GM21723 (cell line): Measurements from ENCODE around the gene LRRC56.

ENCODE experiments used
- ATAC-seq: cut with Tn5 transposase; IDR thresholded peaks from one replicate; pipeline ENCODE4 v1.9.1; 2021; ENCODE audit warnings: mild to moderate bottlenecking, moderate library complexity; ENCODE audit not compliant: unreplicated experiment

The LRRC56 gene

DNA sequence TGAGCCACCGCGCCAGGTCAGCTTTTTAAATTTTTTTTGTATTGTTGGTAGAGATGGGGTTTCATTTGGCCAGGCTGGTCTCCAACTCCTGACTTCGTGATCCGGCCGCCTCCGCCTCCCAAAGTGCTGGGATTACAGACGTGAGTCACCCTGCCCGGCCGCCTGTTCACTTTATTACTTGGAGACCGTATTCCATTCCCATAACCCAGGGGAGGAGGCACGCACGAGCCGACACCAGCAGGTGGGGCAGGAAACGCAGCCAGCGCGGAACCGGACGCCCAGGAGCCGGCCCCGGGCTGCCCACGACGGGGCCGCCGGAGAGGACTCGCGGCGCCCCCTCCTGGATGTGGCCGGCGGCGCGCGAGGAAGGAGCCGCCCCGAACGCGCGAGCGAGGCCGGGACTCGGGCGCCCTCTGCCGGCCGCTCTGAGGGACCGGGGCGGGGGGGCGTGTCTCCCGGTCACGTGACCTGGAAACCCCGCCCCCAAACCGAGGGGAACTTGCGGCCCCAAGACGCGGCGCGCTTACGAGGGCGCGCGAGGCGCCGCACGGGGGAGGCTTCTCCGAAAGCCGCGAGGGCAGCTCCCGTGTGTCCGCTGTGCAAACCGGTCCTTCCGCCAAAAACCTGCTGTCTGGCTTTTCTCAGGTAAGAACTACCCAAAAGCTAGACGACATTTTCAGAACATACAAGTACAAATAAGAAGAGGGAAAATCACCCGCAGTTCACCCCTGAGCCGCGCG, 18.7 kb upstream of the LRRC56 start:
- peak; percentile 87 for ATAC-seq

DNA sequence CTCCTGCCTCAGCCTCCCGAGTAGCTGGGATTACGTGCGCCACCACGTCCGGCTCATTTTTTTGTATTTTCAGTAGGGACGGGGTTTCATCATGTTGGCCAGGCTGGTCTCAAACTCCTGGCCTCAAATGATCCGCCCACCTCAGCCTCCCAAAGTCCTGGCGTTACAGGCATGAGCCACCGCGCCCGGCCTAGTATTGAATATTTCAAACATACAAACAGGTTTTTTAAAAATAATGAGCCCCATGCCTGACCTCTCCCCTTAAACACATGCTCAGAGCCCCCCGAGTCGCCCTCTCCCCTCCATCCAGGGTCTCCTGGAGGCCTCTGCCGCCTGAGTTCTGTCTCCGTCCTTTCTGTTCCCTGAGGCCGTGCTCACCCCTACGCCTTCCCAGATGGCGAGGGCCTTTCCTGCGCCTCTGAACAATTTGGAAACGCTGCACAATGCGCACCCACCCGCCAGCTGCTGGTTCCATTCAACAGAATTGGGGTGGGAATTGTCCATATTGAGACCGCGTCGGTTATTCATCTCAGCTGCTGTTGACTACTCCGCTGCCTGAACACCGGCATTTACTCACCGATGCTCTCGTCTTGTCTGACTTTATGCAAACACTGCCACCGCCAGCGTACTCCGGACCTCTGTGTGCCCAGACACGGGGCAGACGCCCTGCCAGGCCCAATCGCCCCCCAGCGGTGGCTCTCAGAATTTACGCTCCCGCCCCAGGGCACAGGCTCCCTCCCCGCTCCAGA, 16.7 kb upstream of the LRRC56 start:
- no peak for ATAC-seq

DNA sequence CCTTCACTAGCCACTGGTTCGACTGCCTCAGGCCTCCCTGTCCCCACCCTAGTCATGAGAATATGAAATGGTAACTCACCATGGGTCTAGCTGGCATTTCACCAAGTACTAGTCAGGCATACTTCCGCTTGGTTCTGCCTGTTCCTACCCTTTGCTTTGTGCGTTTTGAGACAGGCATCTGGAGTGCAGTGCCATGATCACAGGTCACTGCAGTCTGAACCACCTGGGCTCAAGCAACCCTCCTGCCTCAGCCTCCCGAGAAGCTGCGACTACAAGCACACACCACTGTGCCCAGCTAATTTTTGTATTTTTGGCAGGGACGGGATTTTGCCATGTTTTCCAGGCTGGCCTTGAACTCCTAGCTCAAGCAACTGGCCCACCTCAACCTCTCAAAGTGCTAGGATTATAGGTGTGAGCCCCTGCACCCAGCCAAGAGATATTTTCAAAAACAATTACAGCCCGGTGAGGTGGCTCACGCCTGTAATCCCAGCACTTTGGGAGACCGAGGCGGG, 16.1 kb upstream of the LRRC56 start:
- no peak for ATAC-seq

DNA sequence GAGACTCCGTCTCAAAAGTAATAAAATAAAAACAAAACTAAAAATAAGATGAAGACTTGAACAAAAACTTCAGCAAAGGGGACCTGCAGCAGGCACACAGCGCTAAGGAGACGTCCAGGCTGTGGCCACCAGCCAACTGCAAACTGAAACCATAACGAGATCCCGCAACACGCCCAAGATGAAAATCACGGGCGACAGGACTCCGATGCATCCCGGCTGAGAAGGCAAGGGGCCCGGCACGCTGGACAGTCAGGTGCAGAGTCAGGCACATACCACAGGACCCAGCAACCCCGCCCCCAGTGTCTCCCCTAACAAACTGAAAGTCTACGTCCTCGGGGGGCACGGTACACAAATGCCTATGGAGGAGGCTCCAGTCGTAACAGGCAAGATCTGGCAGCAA, 11.1 kb upstream of the LRRC56 start:
- ATAC-seq = no peak

DNA sequence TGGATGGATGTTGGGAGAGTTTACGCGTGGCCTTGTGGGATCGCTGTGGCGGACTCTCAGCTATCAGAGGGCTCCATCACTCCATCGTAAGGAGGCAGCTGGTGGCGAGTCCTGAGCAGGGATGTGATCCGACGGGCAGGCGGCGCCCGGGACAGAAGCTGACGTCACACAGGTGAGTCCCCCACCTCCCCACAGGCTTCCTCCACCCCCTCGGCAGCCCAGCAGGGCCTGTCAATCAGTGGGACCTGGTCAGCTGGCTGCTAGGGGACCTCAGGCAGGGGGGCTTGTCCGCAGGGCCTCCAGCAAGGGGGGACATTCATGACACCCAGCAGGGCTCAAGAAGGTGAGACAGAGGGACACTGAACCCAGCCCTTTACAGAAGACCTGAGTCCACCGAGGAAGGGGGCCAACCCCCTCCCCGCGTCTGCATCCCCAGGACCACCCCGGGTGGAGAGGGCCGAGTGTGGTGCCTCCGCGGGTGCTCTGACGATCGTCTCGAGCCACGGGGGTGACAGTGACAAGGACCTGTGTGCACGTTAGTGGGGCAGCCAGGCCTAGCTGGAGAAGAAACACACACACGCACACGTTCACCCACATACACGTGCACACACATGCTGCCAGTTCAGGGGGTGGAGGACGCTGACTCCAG, 9.0 kb upstream of the LRRC56 start:
- no peak for ATAC-seq

DNA sequence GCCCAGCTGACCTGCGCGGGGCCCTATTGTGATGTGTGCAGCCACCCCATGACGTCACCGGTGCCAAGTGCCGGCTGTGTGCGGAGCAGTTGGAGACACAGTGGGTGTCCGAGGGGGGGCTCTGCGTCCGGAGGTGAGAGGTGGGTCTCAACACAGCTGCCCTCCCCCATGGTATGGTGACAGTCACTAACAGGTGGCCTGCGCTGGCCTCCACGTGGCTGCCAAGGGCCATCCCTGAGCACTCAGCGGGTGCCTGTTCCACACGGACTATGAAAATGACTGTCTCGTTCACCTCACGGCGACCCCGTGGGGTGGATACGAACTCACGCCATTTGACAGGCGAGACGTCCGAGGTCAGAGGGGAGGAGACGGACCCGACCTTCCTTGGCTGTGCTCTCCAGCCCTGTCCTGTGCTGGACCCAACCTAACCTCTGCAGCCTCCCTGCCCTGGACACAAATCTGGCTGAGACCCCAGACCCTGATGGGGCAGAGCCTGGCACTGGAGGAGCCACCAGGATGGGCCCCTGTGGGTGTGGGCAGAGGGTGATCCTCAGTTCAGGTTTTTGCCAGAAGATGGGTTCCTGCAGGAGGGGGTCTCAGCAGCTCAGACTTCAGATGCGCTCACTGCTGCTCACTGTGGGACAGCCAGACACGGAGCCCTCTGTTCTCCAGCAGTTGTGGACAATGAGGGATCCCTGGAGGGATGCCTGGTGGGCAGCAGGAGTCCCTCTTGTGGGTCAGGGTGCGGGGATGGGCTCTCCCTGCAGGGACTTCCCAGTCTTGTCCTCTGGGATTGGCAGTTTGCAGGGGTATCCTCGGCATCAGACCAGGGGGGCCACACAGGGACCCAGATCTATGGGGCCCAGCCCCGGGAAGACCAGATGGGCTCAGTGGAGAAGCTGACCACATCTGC, 8.3 kb upstream of the LRRC56 start:
- ATAC-seq = no peak

DNA sequence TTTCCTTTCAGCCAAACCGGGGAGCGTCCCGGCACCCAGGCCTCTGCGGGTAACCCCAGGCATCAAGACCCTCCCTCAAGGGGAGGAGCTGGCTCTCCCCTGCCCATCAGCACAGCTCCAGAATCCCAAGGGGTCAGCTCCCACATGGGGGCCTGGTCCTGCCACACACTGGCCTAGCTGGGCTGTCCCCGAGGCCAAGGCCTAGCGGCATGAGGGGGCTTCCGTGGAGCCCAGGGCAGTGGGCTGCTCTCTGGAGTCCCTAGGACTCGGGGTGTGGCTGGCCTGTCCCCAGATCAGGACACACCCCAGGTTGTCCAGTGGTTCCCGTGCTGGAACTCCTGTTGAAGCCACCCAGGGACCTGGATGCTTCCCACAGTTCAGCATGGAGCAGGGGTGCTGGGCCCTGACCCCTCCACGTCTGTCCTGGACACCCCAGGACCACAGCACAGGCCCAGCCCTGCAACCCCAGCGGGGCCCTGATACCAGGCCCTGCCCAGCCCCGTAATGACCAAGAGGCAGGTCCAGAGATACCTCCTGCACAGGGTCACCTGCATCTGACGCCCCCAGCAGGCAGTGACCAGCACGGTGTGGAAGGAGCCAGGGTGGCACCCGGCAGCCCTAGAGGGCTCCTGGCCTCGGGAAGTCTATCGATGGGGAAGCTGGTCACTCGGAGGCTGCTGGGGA, 7.5 kb upstream of the LRRC56 start:
- ATAC-seq = no peak

DNA sequence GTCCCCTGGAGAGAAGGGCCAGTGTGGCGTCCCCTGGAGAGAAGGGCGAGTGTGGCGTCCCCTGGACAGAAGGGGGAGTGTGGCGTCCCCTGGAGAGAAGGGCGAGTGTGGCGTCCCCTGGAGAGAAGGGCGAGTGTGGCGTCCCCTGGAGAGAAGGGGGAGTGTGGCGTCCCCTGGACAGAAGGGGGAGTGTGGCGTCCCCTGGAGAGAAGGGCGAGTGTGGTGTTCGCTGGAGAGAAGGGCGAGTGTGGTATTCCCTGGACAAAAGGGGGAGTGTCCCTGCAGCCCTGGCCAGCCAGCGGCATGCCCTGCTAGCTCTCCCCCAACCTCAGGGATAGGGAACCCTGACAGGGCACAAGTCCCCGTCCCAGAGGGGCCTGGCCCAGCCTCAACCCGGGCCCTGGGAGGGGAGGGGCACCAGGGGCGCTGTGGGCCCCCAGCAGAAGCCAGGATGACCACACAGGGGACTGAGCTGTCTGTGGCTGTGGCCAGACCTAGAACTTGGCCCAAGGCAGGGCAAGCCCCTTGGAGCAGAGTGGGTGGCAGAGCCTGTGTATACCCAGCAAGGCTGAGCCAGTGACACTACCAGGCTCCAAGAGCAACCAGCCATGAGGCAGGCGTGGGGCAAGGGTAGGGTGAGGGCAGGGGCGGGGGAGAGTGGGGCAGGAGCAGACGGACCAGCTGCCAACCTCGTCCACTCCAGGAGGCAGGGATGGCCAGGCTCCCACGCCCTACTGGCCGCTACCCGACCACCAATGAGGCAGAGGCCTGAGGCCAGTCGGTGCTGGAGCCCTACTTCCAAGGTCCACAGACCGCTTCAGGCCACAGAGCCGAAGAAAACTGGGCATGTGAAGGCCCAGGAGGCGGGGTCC, 6.1 kb upstream of the LRRC56 start:
- no peak for ATAC-seq

DNA sequence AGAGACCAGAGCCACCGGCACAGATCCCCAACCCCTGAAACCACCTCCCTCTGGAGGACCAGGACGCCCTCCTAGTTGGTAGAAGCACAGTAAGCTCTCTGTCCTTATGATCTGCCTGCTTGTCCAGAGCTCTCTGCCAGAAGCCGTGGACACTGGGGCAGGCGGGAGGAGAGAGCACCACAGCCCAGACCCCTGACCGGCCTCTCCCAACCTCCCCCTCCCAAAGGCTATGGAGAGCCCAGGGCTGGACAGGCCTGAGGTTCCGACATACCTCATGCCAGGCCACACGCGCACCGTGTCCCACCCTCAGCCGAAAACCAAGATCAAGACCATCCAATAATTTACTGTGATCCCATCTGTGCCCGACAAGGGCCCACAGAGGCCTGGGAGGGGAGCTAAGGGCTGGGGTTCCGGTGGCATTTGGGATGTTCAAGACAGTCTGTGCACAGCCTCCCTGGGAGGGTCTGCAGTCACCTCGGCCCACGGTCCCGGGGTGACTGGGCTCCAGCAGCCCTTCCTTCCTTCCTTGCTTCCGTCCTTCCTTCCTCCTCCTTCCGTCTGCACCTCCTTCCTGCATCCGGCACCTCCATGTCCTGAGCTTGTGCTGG, 5.3 kb upstream of the LRRC56 start:
- no peak for ATAC-seq

DNA sequence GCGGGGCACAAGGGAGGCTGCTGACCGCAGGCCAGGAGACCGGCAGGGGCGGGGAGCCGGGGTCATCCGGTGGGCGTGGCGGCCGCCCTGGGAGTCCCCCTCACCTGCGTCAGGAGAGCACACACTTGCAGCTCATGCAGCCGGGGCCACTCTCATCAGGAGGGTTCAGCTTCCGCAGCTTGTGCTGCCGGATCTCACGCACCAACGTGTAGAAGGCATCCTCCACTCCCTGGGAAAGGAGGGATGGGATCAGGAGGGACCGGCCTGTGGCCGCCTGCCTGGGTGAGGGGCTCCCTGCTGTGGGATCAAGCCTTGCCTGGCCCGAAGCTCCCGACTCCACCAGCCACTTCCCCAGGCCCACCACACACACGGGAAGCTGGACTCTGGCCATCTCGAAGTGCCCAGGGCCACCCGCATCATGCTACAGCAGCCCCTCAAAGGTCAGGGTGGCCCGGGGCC, 4.8 kb upstream of the LRRC56 start:
- no peak for ATAC-seq

DNA sequence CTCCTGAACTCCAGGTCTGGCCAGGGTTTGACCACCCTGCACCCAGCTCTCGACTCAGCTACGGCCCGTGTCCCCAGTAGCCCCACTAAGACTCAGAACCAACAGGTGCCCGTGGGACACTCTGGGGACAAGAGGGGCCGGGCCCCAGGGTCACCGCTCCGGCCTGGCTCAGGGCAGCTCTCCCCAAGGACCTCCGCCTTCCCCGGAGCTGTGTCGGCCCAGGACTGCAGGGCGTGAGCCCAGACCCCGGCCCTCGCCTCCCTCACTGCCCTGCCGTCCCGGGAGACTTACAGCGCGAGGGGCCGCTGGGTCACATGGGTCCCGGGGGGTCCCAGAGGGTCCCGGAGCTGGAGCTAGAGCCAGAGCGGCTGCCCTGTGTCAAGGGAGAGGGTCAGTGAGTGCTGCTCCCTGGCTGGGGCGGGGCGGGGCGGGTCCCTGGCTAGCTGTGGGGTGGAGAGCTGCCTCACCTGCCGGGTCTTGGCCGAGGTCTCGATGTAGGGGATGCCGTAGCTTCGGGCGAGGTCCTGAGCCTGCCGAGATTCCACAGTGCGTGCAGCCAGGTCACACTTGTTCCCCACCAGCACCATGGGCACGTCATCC, 4.2 kb upstream of the LRRC56 start:
- no peak for ATAC-seq

DNA sequence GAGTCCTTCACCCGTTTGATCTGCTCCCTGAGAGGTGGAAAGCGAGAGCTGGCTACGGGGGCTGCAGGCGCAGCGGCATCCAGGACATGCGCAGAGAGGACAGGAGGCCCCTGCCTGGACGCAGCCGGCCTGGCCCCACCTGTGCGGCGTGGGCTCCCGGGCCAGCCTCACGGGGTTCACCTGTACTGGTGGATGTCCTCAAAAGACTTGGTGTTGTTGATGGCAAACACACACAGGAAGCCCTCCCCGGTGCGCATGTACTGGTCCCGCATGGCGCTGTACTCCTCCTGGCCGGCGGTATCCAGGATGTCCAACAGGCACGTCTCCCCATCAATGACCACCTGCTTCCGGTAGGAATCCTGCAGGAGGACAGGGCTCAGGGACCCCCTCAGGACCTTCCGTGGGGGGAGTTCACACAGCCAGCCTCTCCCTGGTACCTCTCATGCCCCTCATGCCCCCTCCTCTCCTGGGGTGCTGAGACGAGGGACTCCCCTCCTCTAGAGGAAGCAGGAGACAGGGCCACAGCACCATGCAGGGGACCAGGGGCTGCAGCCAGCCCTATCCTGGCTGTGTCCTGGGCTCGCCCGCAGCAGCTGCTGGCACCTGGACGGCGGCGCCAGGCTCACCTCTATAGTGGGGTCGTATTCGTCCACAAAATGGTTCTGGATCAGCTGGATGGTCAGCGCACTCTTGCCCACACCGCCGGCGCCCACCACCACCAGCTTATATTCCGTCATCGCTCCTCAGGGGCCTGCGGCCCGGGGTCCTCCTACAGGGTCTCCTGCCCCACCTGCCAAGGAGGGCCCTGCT, 3.5 kb upstream of the LRRC56 start:
- no peak for ATAC-seq

DNA sequence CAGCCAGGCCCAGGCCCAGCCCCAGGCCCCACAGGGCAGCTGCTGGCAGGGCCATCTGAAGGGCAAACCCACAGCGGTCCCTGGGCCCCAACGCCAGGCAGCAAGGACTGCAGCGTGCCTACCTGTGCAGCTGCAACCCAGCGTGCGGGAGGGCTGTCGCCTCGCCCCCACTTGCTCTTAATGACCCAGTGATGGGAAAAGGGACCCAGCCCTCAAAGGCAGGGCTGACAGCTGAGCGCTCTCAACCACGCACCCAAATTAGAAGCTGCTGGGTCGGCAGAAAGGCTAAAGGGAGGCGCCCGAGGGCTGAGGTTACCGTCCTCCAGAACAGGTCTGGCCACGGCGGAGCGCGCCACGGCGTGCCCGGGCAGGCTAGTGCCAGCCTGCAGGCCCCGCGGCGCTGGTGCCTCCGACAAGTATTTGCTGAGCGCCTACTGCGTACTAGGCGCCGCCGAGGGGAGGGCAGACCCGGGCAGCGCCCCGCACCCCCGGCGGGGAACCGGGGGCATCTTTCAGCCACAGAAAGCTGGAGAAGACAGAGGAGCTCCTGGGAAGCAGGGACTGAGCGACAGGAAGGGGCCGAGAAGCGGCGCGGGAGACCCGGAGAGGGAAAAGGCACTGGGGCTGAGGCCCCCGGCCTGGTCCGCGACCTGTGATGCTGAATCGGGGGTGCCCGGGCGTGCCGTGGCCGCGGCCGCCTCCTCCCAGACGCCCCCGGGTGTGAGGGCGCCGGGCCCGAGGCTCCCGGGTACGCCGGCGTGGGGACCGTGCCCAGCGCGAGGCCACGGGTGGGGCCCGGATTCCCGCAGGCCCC, 2.7 kb upstream of the LRRC56 start:
- ATAC-seq = no peak

DNA sequence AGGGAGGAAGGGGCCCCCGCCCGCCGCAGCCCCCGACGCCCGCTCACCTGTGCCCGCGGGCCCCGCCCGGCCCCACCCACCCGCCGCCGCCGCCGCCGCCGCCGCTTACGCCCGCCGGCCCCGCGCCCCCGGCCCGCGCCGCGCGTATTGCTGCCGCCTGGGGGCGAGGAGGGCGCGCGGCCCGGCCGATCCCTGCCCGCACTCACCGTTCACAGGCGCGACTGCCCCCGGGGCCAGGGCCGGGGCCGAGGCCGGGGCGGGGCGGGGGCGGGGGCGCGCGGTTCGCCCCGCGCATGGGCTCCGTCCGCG, 2.2 kb upstream of the LRRC56 start:
- ATAC-seq = no peak

DNA sequence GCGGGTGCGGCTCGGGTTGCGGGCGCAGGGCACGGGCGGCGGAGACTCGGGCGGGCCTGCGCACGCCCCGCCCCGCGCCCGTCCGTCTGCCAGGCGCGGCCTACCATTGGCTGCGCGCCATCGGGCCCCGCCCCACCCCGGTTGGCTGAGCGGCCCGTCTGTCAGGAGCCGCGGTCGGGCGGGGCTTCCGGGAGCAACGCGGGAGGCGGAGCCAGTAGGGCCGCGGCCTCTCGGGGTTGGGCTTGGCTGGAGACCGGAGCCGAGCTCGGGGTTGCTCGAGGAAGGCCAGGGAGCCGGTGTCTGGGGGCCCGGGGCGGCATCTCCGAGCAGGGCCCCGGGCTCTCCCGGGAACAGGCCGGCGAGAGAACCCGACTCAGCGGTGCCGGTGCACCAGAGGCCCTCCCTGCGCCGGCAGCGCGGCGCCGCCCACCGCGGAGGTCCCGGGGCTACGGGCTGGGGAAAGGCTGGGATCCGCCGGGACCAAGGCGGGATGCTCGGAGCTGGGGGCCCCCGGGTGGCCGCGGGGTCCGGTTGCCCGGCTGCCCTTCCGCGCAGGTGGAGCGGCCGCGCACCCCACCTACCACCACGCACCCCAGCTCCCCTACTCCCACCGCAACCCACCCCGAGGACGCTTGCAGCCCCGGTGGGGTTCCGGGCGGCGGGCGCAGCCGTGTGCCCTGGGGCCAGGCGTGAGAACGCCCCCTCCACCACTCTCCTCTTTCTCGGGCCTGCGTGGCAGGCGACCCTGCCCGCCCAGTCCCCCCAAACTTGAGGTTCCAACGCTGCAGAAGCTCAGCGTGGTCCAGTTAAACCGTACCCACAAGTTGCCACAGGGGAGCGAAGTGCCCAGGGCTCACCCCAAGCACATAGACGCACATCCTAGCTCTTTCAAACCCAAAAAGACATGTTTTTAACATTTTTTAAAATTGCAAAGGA, 1.5 kb upstream of the LRRC56 start, which contains the start of gene HRAS:
TSS of gene HRAS (minus strand) at position 58 of the 936 bp plus-strand sequence.
- ATAC-seq = peak; percentile 70
